NCI-H1048 (cell line): ENCODE measurements around the gene ACVR1.

Experiments used
- DNase-seq: peaks from one replicate; lab custom pipeline; 2025; lab: John Stamatoyannopoulos, UW

ACVR1 gene

DNA sequence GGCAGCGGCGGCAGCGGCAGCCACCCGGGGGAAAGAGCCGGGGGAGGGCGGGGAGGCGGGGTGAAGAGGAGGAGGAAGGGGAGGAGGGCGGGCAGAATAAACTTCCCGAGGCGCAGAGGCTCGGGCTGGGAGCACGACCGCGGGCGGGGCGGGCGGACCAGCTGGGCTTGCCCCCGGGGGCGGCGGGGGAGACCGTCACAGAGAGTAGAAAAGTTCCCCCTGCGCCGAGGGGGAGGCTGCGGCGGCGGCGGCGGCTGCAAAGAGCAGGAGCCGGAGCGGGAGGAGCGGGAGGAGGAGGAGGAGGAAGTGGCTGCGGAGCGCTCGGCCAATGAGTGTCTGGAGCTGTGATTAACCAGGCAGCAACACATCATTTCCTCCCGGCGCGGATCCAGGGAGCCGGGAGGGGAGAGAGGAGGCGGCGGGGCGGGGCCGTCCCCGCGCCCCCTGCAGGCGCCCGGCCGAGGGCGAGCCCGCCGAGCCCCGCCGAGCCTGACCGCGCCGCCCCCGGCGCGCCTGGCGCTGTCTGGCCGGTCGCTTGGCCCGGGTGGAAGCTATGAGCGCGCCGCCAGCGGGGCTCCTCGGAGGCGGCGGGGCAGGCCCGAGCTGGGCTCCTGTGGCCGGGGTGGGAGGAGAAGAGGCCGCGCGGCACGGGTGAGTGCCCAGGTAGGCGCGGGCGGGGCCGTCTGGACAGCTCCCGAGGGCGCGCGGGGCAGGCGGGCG, at the start of gene ACVR1:
ACVR1 (minus strand) TSS at position 265 of the 720 bp plus-strand sequence. CDS start 76,837 bp downstream, outside the sequence.
- DNase-seq = peak; percentile 83

DNA sequence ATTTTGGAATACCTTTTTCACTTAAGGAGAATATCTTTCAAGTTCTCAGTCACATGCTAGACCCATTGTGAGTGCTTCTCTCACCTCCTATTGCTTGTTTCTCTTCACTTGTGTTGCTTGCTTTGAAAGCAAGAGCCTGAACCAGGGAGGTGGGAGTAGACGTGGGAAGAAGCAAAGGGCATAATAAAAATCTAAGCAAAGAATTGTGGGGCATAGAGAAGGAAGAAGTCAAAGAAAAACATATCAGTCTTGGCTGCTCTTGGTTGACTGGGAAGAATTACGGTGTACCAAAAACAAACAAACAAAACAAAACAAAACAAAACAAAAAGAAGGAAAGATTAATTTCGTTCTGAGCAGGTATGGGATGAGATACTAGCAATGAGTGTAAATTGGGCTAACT, 48.9 kb upstream of the ACVR1 start:
- DNase-seq = no peak

GRCh38 chr2:157923598-157924217, 47.6 kb upstream of the ACVR1 start:
- no peak for DNase-seq

DNA sequence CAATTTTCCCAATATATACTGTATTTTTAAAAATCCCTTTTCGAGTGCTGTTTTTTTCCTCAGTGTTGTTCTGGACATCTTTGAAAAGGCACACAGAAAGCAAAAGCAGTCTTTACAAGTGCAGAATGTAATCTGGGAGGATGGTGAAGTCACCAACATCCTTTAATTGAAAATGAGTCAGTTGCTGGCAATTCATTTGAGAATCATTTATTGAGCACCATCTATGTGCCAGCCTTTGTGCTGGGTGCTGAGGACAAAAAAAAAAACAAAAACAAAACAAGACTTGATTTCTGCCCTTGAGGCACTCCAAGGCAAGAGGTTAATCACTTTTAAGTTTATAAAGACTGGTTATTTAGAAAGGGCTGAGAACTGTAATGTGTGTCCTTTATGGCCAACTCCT, 46.7 kb upstream of the ACVR1 start:
- no peak for DNase-seq

DNA sequence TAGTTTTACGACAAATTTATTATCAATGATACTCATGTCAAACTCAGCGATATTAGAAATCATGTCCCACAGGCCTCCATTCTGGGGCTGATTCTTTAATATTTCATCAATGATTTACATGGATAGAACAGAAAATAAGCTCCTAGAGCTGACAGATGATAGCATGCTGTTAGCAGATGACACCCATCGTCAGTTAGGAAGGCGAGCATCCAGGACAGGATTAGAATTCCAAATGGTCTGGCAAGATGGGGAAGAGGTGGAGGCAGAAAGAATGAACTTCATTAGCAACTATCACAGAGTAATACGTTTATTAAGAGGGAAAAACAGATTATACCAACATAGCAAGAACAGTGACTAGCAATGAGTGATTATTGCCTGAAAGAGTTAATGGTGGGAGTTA, 46.2 kb upstream of the ACVR1 start:
- no peak for DNase-seq

DNA sequence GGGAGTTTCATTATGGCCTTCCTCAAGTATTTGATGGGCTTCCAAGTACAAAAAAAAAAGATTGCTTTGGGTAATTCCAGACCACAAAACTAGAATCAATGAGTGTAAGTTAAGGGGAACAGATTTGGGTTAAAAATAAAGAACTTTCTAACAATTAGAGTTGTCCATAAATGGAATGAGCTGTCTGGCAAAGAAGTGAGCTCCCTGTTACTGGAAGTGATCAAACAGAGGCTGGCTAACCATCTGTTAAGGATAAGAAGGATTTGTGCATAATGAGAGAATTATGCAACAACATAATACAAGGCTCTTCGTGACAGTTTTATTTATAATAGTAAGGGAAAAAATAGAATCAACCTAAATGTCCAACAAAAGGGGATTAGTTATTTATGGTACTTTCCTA, 44.6 kb upstream of the ACVR1 start:
- no peak for DNase-seq

DNA sequence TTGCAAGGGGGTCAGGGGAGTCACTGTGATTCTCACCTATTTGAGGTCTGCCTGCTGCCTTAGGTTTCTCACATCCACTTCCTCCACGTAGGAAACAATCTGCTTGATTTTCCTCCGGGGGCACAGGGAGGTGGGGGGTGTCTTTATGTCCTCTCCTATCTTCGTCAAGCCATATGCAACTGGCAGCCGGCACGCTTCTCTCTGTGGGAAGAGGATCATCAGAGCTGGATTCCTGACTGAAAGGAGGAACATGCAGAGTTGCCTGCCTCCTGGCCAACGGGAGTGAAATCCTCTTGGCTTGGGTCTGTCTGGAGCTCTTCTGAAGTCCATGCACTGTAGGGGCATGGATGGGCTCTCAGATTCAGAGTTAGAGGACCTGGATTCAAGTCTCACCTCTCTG, 43.1 kb upstream of the ACVR1 start:
- no peak for DNase-seq

DNA sequence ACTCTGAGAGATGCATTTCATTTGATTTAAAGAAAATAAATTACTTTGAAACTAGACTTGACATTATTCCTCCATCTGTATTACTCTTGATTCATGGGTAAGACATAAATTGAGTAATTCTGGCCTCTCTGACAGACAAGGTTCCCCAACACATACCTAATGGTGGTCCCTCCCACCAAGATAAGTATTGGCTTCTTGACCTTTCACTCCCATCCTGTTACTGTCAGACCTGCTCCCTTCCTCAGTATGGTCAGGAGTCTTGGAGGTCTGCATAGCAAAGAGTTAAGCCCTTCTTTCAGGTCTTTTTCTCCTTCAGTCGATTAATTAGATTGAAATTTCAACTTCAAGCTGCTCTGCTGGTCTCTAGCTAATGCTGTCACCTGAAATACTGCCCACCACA, 42.2 kb upstream of the ACVR1 start:
- no peak for DNase-seq

DNA sequence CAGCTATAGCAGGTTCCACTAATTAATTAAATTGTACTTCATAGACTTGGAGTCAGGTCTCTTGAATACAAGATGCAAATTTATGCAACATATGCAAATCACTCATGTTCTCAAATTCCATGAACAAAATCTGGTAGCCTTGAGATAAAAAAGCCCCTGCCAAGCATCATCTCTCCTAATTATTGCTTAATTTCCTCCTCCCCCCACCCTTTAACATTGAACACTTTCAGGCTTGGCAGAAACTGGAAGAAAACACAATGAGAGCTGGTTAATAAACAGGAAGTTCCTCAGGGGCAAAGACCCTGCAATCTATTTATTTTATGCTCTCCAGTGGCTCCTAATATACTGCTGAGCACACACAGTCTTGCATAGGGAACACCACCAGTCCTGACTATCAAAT, 35.6 kb upstream of the ACVR1 start:
- no peak for DNase-seq

- no peak for DNase-seq
Measured at GRCh38 chr2:157911246-157911645, 35.1 kb upstream of the ACVR1 start.

DNA sequence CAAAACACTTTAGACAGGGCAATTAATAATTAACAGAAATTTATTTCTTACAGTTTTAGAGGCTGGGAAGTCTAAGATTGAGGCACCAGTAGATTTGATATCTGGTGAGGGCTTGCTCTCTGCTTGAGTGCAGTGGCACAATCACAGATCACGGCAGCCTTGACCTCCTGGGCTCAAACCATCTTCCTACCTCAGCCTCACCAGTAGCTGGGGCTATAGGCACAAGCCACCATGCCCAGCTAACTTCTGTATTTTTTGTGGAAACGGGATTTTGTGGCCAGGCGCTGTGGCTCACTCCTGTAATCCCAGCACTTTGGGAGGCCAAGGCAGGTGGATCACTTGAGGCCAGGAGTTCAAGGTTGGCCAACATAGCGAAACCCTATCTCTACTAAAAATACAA, 29.0 kb upstream of the ACVR1 start:
- DNase-seq = no peak

- no peak for DNase-seq
Measured at GRCh38 chr2:157903626-157904025, 27.5 kb upstream of the ACVR1 start.

DNA sequence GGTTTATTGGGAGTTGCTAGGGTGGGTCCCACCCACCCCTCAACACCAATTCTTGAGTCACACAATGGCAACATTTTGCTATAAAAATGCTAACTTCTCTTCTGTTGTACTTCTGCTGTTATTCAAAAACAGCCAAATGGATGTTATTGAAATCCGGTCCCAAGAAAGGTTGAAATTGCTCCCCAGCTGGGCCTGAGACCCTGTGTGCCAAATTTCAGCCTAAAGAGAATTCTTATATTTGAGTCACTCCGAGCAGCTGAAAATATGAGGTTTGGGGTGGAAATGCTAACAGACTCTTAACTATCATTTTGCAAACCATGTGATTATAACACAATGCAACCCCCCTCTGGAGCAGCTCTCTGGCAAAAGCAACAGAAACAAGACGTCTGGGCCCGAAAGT, 27.0 kb upstream of the ACVR1 start:
- no peak for DNase-seq

DNA sequence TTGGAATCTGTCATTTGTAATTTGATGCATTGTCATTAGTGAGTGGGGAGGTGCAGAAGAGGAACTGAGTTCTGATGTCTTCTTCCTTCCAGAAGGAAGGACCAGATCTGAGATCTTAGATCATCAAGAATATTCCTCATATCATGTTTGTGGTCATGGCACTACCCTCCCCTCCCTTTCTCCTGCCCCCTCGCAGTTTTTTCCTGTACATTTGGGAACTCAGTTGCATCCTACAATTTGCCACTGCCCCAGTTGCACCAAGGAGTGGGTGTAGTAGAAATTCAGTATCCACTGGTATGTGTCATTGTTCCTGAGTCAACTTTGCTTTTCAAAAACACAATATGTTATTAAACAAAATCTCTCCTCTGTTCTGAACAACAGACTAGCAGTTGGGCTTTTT, 26.6 kb upstream of the ACVR1 start:
- no peak for DNase-seq

DNA sequence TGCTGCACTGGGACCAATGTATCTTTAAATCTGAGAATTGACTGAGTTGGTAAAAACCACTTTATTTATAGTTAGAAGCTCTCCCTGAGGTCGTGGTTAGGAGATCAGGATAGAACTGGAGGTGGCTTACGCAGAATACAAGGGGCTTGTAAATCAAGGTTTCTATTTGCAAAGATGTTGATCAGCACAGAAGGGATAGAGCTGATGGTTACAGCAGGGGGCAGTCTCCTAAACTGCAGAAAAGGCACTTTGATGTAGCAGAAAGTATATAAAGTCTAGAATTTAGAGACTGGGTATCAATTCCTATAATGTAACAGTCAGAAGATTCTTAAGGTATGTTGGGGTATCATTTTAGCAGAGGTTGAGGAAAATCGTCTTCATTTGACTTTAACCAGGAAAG, 25.2 kb upstream of the ACVR1 start:
- DNase-seq = no peak

DNA sequence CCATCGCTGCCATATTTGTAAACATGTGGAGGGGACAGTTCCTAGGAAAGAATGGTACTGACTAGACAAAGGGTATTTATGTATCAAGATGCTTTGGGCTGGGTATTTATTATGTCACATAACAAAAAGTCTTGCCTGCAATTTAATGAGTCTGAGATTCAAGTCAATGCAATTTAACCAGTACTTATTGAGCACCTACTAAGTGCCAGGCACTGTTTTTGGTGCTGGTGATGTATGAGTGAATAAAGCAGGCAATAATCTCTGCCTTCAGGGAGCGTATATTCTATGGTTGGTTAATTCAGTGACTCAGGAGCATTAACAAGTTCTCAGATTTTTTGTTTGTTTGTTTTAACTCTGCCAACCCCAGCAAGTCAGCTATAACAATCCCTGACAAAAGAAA, 24.6 kb upstream of the ACVR1 start:
- DNase-seq = no peak

GRCh38 chr2:157900203-157900602, 24.1 kb upstream of the ACVR1 start:
- DNase-seq = no peak

DNA sequence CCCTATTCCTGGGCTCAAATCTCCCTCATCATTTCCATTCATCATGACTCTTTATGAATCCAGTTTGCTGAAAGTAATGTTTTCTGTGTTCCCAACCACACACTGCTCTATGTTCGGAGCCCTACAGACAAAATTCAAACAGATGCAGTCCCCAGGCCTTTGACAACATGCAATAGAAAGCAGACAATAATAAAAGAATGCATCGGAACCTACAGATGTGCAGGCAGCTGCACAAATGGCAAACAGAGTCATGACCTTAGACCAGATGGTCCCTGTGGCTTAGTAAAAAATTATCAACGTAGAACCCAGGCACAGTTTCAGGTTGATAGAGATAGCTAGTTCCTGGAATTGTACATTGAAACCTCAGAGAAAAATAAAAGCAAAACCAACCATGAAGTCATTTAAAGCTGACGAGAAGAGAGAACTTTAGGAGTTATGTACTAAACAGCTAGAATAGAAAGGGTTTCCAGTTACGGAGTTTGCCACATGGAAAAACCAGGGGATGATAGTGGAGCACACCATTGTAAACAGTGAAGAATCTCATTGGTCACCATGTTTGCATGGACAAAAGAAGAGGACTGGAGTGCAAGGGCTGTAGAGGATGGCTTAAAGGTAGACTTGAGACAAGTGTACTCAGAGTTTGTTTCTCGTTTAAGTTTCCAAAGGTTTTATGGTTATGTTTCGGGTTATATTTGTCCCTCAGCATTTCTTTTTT, 23.2 kb upstream of the ACVR1 start:
- no peak for DNase-seq

GRCh38 chr2:157898591-157898996, 22.5 kb upstream of the ACVR1 start:
- no peak for DNase-seq

- no peak for DNase-seq
Measured at GRCh38 chr2:157897106-157897971, 21.2 kb upstream of the ACVR1 start.

- no peak for DNase-seq
Measured at GRCh38 chr2:157895531-157895930, 19.4 kb upstream of the ACVR1 start.

- no peak for DNase-seq
Measured at GRCh38 chr2:157894694-157895435, 18.7 kb upstream of the ACVR1 start.
